ENCODE measurements around the gene EFNA4. TPM values are rescaled to one million over a fixed set of nuclear protein-coding genes. Genes with fewer than 3 reads are reported as not detected.
A peak's percentile ranks its signal among the peaks of the same experiment; 100 is the strongest.

EFNA4 gene
- total and polyA plus RNA-seq, 2 donors (not counting 1 experiment from before 2014, with no cell fraction given), result 8.4 to 10.6 TPM

DNA sequence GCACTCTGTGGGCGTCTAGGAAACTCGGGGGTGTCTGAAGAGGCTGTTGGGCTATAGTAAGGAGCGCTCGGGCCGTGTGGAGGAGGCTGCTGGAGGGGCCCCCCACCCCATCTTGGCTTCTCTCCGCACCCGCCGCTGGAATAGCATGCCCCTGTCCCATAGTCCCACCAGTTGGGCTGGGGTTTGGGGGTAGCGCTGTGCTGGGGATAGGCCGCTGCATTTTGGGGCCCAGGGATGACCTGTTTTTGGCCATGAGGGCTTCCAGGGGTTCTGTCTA, 15.6 kb downstream of the EFNA4 start:
- peak overlapping the region; percentile 79 for H3K27ac Mint-ChIP-seq

More for the DNA sequence above, 15.6 kb downstream of the EFNA4 start:
- H3K4me2 ChIP-seq (replicated peaks; ENCODE audit: low read depth, low read length, poor library complexity, severe bottlenecking), result peak overlapping the region; percentile 97
- no peak overlapping the region for H3K27ac ChIP-seq (ENCODE audit: low read length in 2 of 2)
- H4K20me1 ChIP-seq (ENCODE audit: control insufficient read depth, insufficient read depth, low read length, poor library complexity, severe bottlenecking), result peaks cover 40% of the 10 kb centered on the region
- H3K4me1 Mint-ChIP-seq, result peaks cover 52% of the 10 kb centered on the region
- no peak for ATAC-seq (ENCODE audit: low read depth)
- intact Hi-C loops (cut with micrococcal nuclease), result loop anchor here (1.0 to 5.0 kb wide), 2 partner anchors 8 to 1358 kb away; no protein-coding TSS in a partner anchor
- peak overlapping the region; percentile 67 for H2AFZ ChIP-seq (ENCODE audit: insufficient read depth, low read depth, low read length, poor library complexity, severe bottlenecking)
- H3K4me3 Mint-ChIP-seq, result peak overlapping the region; percentile 89
- peak overlapping the region in 4 of 5 experiments; percentile 25 to 45 (median 40) for H3K4me3 ChIP-seq (ENCODE audit: control extremely low read depth in 1 of 5, extremely low read depth in 1 of 5, insufficient read depth in 1 of 5, low read depth in 2 of 5, low read length in 4 of 5)
- no peaks in the 10 kb centered on the region for H3K9me3 Mint-ChIP-seq (ENCODE audit: insufficient read depth)
- ChIA-PET CTCF (interaction anchor here (0.9 to 2.5 kb wide), 8 partner anchors 10 to 519 kb away, joined by 3 to 16 read pairs (median 4); partner anchors contain the start of genes EFNA4 and KRTCAP2), POLR2A (interaction anchor here (0.5 to 2.8 kb wide), 3 partner anchors 14 to 65 kb away, joined by 3 to 9 read pairs (median 6); partner anchors contain the start of gene SLC50A1)
- WGBS (ENCODE audit: insufficient coverage), result 15% methylated on average over 3 of the region's 10 CpGs
- no peaks in the 10 kb centered on the region for H3K79me2 ChIP-seq (ENCODE audit: control insufficient read depth, insufficient read depth, low read length)
- H3K27me3 Mint-ChIP-seq, result peaks cover 32% of the 10 kb centered on the region
- no peaks in the 10 kb centered on the region for H3K36me3 ChIP-seq (replicated peaks in 1 of 2; ENCODE audit: control extremely low read depth in 1 of 2, control insufficient read depth in 1 of 2, extremely low read depth in 1 of 2, insufficient read depth in 2 of 2, low read length in 1 of 2)
- peaks cover 0 to 29% (median 0%) of the 10 kb centered on the region in 3 donors for H3K9me3 ChIP-seq (ENCODE audit: control extremely low read depth in 1 of 3, control insufficient read depth in 2 of 3, insufficient read depth in 1 of 3, low read length in 2 of 3)
- no peak for DNase-seq
- peaks cover 54 to 58% of the 10 kb centered on the region in 2 donors for H3K4me1 ChIP-seq (ENCODE audit: control insufficient read depth in 2 of 2, insufficient read depth in 2 of 2, low read length in 2 of 2)
- H3K9ac ChIP-seq (ENCODE audit: low read length), result peak overlapping the region; percentile 59
- H3K27me3 ChIP-seq (replicated peaks in 1 of 4; ENCODE audit: control extremely low read depth in 1 of 4, control insufficient read depth in 3 of 4, insufficient read depth in 4 of 4, low read length in 3 of 4), result peaks cover 0 to 53% (median 42%) of the 10 kb centered on the region in 4 experiments
- TF ChIP-seq, protein P1, sequence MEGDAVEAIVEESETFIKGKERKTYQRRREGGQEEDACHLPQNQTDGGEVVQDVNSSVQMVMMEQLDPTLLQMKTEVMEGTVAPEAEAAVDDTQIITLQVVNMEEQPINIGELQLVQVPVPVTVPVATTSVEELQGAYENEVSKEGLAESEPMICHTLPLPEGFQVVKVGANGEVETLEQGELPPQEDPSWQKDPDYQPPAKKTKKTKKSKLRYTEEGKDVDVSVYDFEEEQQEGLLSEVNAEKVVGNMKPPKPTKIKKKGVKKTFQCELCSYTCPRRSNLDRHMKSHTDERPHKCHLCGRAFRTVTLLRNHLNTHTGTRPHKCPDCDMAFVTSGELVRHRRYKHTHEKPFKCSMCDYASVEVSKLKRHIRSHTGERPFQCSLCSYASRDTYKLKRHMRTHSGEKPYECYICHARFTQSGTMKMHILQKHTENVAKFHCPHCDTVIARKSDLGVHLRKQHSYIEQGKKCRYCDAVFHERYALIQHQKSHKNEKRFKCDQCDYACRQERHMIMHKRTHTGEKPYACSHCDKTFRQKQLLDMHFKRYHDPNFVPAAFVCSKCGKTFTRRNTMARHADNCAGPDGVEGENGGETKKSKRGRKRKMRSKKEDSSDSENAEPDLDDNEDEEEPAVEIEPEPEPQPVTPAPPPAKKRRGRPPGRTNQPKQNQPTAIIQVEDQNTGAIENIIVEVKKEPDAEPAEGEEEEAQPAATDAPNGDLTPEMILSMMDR (IDR thresholded peaks at IDR 0.05), result no peak
- no peak for TF ChIP-seq EZH2 (IDR thresholded peaks at IDR 0.05; ENCODE audit: borderline replicate concordance, insufficient read depth, low read depth, low read length, poor library complexity, severe bottlenecking)
